Cerebellar nuclear complex (tissue), 1 donor: Measurements from ENCODE around the gene TMEM41A.

Source experiments
- DNase-seq, 2 experiments: peaks; one replicate each; lab custom pipeline; 2025; lab: John Stamatoyannopoulos, UW

The TMEM41A gene

DNA sequence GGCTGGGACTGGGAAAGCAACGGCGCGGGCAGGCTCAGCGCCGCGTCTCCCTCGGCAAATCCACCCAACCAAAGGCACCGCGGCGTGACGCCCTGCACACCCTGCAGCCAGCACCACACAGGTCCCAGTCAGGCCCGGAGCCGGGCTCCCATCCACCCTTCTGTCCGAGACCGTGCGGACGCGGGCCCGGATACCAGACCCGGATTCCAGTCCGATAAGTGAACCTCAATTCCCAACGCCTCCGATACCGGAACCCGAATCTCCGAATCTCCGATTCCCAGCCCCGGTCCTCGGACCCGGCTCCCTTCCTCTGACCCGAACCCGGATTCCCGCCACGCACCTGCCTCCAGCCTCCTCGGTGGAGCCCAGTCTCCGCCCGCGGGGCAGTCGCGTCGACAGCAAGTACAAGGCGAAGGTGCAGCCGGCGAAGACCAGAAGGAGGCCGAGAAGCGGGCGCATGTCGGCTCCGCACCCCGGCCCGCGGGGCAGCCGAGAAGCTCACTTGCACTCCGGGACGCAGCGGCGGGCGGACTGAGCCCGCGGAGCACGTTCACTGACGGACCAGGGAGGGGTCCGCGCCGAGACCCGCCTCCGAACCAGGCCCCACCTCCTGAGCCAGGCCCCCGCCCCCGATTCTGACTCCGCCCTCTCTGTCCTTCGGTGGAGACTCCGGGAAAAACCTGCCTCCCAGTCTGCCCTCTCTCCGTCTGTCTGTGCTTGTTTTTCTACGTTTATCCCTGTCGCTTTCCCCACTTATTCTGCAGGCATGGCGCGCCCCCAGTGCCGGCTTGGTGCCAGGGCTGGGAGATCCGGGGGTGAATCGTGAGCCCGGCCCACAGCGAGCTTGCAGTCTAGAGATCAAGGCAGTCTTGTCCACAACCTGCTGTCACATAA, at the start of gene TMEM41A:
Gene TMEM41A, minus strand, starts transcription at position 533 of the 894 bp plus-strand sequence. Its CDS starts 74 bp downstream, at position 459.
- DNase-seq: peak; percentile 30 to 71

DNA sequence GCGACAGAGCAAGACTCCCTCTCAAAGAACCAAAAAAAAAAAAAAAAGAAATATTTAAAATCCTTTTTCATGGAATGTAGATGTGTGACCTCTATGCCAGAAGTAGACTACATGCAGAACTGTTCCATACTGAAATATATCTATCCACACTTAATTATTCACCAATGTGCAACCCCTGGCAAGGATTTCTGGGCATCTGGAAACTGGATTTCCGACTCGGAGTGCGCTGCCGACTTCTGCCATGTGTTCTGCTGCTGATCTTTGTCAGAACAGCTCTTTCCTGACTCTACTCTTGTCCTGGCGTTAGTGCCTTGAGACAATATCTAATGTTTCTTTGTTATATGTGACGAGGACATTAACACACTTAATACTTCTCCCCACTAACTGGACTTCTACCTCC, 41.9 kb upstream of the TMEM41A start:
- no peak for DNase-seq

DNA sequence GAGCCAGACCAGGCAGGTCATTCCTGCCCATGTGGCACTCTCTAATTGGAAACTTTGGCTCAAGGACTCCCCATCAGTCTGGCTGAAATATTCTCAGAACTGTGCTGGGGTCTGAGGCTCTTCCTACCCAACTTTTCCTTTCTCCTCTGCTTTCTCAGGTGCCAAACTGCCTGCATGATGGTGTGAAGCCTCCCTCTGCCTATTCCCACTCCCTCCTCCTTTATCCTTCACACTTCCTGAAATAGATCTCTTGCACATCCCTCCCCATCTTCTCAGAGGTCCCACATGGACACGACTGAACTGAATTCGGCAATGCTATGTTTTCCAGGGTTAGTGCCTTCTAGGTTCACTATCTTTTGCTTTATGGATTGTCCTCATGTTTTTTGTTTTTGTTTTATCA, 41.1 kb upstream of the TMEM41A start:
- no peak for DNase-seq

DNA sequence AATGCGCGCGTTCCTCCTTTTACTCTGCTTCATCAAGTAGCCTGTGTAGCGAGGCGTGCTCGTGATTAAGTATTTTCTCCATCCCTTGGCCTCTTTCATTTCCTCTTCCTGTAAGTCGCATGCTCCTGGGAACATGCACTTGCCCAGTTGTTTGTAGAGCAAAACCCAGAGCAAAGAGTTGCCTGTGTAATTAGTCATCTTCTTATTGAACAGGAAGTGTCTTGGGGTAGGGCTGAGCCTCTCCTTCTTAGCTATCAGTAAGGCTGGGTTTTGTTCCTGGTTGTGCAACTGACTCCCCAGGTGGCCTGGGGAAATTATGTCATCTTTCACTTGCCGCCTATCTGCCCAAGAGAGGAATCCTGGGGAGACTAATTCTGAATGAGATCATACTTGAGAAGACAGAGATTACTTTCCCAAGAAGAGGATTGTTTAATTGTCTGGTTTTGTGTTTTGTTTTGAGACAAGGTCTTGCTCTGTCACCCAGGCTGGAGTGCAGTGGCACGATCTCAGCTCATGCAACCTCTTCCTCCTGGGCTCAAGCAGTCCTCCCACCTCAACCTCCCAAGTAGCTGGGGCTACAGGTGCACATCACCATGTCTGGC, 38.6 kb upstream of the TMEM41A start:
- no peak for DNase-seq

DNA sequence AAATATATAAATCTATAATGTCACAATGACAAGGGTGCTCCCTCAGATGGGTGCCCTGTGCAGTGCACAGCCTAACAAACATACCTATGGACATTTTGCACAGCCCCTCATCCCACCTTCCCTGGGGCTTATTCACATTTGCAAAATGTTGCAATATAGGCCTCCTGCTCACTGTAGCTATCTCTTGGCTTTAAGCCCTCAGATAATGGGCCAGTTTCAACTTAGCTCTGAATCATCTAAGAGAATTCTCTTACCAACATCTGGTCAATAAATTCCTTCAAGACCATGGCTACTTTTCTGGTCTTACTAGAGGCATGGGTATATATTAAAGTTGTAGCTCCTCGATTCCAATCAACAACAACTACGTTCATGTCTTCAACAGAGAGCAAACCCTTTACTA, 35.7 kb upstream of the TMEM41A start:
- no peak for DNase-seq

DNA sequence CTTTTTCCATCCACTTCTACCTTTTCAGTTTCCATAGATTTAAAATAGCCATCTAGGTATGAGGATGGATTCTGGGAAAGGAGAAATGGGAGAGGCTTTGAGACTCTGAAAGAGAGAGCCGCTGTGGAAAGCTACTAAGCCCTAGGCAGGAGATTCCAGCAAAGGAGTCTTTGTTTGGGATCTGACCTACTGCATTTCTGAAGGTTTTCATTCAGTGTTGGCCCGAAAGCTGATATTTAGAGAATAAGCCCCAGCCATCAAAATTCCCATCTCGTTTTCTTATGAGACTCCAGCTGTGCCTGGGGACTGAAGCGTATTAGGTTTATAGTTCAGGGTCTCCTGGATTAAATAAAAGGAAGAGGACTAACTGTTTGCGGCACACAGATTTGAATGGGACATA, 34.1 kb upstream of the TMEM41A start:
- no peak for DNase-seq

DNA sequence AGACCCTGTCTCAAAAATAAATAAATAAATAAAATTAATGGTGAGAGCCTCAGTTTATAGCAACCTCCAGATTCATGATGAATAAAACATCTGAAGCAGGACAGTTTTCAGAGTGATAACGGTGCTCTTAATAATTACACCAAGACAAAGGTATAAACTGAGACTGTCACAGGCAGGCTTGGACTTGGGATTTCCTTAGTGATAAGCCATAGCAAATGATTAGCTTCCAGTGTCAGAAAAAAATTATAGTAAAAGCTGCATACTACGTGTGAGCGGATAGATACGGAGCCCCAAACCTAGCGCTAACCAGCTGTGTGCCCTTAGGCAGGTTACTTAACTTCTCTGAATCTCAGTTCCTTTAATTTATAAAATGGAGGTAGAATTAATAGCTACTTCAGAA, 32.0 kb upstream of the TMEM41A start:
- DNase-seq: no peak

DNA sequence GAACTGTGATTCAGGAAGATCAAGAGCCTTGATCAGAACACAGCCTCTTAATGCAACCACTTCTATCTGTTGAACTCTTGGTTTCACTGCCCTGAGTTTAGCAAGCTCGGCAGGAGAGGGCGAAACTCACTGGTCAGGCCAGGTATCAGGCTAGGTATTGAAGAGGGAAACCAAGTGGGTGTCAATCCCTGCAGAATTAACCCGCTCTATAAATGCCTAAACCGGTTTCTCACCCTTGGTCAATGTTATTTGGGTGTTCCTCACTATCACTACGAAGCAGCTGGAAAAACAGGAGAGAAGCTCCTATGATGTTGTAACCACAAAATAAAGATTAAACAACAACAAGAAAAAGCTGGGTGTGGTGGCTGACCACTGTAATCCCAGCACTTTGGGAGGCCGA, 29.7 kb upstream of the TMEM41A start:
- no peak for DNase-seq

DNA sequence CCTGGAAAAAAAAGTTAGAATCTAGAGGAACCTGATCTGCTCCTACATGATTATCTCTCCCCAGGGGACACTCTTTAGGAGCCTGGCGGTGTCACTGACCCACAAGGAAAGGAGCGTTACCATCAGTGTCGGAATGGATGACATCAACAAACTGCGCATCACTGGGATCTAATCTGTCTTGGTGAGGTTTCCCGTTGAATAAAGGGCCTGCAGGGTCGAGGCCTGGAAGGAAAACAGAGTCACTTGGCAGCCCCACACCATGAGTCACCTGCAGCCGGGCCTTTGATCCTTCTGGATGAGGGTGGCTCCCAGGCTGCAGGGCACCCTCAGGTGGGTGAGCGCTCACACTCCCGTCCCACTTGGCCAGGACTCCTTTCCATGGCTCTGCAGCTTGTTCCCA, 28.5 kb upstream of the TMEM41A start:
- DNase-seq: no peak

DNA sequence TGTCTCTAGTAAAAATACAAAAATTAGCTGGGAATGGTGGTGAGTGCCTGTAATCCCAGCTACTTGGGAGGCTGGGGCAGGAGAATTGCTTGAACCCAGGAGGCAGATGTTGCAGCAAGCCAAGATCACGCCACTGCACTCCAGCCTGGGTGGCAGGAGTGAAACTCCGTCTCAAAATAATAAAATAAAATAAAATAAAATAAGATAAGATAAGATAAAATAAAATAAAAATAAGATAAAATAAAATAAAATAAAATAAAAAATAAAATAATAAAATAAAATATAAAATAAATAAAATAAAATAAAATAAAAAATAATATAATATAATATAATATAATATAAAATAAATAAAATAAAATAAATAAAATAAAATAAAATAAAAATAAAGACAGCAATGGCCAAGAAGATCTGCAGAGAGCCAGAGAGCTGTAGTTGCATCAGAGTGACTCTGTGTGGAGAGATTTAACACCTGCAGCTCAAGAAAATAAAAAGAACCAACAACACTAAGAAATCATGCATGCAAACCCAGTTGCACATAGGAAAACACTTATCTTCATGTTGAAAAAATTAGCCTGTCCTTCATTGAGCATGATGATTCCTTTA, 27.6 kb upstream of the TMEM41A start:
- no peak for DNase-seq

DNA sequence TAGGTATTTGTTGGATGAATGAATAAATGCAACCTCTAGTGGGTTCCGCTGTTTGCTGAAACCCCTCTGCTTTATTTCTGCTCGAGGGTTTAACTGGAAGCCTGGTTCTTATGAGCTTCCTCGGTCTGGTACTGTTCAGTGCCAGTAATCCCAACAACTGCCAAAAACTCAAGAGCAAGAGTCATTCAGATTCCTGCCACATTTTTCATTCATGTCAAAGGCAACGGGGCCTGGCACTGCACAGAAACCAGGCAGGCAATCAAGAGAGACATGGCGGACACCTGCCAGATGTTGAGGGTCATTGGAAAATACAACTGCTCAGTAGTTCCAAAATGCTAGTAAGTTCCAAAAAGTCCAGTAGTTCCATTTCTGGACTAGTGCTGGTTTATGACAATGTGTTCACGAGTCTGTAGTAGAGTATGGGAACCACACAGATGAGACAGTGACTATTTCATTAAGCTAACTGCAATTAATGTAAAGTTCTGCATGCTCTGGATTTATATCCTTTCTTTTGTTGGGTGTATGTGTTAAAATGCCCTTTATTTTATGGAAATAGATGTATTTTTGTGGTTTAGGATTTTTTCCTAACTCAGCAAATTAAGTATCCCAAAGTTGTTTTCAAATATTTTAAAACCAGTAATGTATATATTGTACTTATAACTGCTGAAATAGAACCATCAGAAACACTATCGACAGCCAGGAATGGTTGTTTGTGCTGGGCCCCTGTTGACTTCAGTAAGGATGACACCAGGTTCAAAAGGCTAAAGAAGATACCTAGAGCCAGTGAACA, 22.7 kb upstream of the TMEM41A start:
- DNase-seq: no peak

DNA sequence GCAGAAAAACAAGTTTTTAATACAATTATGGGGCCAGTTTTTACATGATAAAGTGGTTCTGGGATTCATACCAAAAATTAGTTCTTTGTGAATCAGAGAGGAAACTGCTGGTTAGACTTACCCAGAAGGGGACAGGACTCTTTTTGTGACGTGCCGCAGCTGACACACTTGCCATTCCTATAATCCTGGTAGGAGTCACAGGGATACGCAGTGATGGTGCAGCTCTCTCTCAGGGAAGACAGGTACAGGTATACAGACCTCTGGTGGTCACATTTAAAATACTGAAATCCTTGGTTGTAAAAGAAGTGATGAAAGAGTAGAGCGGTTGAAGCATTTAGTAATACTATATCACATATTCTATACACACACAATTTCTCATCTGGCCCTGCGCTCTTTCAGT, 20.2 kb upstream of the TMEM41A start:
- no peak for DNase-seq

DNA sequence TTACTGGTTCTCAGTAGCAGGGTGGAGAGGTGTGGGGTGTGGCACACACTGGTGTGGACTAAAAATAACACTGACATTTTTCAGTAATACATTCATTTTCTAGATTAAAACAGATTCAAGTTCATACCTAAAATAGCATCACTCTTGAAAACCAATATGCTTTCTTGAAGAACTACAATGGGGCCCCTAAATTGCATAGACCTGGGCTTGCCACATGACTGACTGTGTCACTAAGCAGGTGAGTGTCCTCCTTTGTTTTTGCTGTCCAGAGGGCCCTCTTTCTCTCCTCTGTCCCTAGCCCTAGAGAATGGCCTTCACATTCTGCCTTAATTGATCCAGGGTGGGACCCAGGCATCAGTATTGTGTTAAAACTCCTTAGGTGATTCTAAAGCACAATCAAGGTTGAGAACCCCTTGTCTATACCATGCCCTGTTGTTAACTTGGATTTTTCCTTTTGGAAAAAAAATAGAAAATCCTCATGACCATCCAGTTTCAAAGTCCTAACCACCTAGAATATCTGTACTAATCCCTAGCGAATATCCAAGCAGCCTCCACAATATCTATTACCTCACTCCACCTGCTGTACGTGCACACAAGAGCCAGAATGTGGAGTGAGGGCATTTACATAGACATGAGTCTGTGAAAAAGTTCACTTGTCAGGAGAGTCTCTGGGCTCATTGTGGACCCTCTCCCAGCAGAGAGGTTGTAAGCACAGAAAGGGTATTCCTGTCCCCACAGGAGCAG, 18.7 kb upstream of the TMEM41A start:
- no peak for DNase-seq

DNA sequence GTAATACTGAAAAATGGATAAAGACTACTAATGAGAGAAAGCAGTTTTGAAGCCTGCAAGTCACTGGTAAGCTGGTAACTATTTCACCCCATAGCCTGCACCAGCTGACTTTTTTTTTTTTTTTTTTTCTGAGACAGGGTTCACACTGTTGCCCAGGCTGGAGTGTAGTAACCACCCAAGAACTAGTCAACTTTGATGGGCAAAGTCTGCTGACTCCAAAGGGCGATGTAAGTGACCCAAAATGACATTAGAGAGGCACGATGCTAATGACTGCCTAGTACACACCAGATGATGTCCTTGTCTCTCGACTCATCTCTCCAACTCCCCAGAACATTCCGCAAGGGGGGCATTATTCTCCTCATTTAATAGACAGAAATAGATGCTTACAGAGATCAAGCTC, 12.9 kb upstream of the TMEM41A start:
- no peak for DNase-seq

DNA sequence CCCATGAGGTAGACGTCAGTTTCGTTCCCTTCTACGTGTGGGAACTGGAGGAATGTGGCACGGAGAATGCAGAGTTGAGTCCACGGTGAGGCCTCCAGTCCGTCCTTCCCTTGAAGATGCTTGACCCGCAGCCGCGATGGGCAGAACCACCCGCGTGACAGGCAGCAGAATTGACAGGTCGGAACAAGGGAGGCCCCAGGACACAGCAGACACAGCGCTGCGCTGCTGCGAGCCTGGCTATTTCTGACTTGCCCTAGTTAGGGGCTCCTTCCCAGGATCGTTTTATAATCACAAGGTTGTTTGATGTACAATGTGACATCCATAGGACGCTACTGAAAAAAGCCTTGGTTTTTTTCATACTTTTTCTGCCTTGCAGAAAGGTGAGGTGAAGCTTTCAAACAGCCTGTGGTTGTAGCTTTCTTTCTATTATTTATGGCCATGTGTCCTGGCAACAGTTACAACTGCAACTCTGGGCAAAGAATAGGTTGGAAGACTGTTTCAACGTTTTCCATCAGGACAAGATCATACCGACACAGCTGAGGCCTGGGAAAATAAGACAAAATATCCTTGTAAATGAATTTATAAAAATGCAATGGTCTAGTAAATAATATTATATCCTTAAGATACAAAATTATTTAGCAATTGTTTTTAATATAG, 9.6 kb upstream of the TMEM41A start:
- no peak for DNase-seq

DNA sequence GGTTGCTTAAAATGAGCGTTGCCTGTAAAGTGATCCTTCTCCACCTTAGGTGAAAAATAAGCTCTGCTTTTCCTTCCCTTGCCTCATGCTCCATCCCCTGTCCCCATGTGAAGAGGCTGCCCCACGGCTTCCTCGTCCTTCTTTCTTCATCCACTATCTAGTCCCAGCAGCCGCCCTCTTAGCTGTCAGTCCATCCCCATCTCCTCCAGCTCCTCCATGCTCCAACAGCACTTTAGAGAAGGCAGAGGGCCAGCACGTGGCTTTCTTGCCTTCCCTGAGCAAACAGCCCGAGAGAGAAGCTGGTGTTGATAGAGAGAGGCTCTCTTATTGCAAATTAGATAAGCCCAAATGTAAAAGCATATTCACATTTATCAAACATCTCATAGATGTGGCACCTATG, 9.0 kb upstream of the TMEM41A start:
- no peak for DNase-seq

DNA sequence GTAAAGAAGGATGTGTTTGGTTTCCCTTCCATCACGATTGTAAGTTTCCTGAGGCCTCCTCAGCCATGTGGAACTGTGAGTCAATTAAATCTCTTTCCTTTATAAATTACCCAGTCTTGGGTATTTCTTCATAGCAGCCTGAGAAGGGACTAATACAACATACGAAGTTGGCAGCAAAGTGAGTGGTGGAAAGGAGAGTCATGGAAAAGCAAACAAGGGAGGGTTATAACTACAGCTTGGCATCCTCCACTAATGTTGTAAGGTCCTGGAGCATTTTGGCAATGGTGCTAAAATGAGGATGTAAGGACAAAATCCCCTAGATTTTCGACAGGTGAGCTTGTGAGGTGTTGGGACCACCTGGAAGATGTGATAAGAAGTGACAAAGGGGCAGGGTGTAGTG, 5.8 kb upstream of the TMEM41A start:
- DNase-seq: no peak

DNA sequence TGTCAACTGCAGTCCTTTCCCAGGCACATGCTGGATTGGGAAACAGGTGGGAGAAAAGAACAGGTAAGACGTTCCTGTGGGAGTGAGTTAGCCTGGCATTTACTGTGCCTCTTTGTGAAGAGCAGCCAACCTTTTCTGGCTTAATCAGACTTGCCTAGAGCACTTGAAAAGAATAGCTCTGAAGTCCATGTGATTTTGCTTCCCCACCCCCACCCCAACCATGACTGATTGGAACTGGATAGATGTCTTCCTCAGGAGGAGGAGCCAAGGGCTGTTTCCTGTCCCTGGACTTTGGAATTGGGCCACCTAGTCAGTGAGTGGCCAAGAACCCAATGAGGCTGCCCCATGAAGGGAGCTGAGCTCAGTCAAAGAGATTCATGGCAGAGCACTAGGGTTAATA, 4.7 kb upstream of the TMEM41A start:
- DNase-seq: no peak

DNA sequence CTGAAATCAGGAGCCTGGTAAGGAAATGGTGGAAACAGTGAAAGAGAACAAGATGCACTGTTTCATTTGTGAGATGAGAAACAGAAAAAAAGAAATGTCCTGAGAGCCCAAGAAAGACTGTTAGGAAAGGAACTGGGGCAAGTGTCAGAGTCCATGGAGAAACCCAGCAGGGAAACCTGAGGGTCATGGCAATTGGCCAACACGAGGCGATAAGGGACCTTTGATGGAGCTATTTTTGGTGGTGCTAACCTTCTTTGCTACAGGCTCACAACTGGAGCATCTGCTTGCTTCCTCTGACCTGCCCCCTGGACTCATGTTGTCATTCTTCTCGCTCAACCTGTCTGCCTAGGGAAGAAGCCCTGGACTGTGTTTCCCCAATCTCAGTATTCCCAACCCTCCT, 4.2 kb upstream of the TMEM41A start:
- no peak for DNase-seq

DNA sequence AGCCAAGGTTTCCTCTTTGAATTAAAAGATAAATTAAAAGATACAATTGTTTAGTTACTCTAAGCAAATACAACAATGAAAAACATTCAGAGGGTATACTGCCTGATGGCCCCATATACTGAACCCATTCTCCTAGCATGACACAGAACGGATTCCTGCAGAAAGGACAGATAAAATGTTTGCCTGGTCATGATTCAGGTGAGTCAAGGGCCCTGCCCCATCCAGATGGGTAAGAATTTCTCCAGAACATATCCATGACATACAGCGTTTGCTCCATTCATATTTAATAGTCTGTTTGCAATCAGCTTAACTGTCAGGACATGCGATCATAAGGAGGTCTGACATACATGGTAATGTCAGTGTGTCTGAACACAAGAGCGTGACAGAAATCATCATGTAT, 8.6 kb downstream of the TMEM41A start:
- no peak for DNase-seq

DNA sequence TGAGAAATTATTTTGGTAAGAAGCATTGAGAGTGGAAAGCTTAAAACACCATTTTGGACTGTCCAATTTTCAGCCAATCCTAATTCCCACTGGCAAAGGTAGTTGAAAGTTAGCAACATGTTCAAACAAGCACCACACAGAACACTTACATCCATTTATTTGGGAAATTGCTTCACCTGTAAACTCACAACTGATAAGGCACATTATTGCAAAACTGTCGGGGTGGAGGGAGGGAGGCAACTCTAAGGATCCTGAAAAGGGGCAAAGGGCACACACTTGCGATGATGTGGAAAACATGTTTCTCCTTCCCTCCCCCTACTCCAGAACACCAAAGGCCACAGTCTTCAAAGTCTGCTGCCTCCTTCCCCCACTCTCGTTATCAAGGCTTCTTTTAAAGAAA, 9.4 kb downstream of the TMEM41A start:
- no peak for DNase-seq
